Left ventricle myocardium superior (tissue), 1 donor: ENCODE results near the gene TCEA3. TPM values are rescaled to one million over a fixed set of nuclear protein-coding genes. Genes with fewer than 3 reads are reported as not detected.

ENCODE experiments used
- ATAC-seq: fragments of 200-7000 bp; cut with Tn5 transposase; one replicate; pipeline ENCODE4 v1.9.1; 2020; ENCODE audit warnings: mild to moderate bottlenecking, moderate library complexity
- DNase-seq: peaks from one replicate; pipeline ENCODE4 v3.0.0-alpha.2; 2020
- intact Hi-C: fragments of 100-400 bp; cut with micrococcal nuclease; formaldehyde crosslinking; loops from one replicate; pipeline ENCODE4 v1.11.0; 2022
- total RNA-seq: library from RNA; stranded (reverse); fragmentation: NEBNext Ultra II Directional; extraction: Animal tissue kit (Norgen Biotek cat#: 25700); gene quantifications from one replicate; pipeline ENCODE4 v1.2.1, GENCODE V29; 2021
- donor health status: DM: no; HTN: yes; CAD: no; lungs with severe emphysema.

The TCEA3 gene
- total RNA-seq, 1 donor from 2014 or later, result 81.0 TPM

GRCh38 chr1:23449958-23450357 lies 25.4 kb upstream of the TCEA3 start:
- intact Hi-C loops, result no loop called here
- ATAC-seq, result peak; percentile 72
- peak; percentile 83 for DNase-seq

GRCh38 chr1:23449306-23449705 lies 24.8 kb upstream of the TCEA3 start:
- DNase-seq (no peak), ATAC-seq (no peak)
- intact Hi-C loops, result no loop called here

- ATAC-seq (no peak), DNase-seq (no peak)
- intact Hi-C loops, result no loop called here
These were observed 24.3 kb upstream of the TCEA3 start for GRCh38 chr1:23448846-23449245.

GRCh38 chr1:23446661-23447310 lies 22.2 kb upstream of the TCEA3 start:
- intact Hi-C loops, result no loop called here

GRCh38 chr1:23444596-23445390 lies 20.2 kb upstream of the TCEA3 start:
- ATAC-seq, result peak; percentile 3

More at GRCh38 chr1:23446661-23447310, 22.2 kb upstream of the TCEA3 start:
- no peak for ATAC-seq
- DNase-seq, result no peak

GRCh38 chr1:23444104-23444533 lies 19.6 kb upstream of the TCEA3 start:
- ATAC-seq (peak; percentile 94), DNase-seq (peak; percentile 55)
- intact Hi-C loops, result no loop called here

More at GRCh38 chr1:23444596-23445390, 20.2 kb upstream of the TCEA3 start:
- intact Hi-C loops, result no loop called here
- DNase-seq, result no peak

- intact Hi-C loops, result no loop called here
- DNase-seq, result no peak
- ATAC-seq, result no peak
These were observed 18.2 kb upstream of the TCEA3 start for GRCh38 chr1:23442751-23443150.

GRCh38 chr1:23441446-23442148 lies 17.0 kb upstream of the TCEA3 start:
- ATAC-seq (no peak), DNase-seq (peak; percentile 54)
- intact Hi-C loops, result no loop called here

- ATAC-seq, result no peak
- intact Hi-C loops, result no loop called here
- DNase-seq, result no peak
These were observed 14.0 kb upstream of the TCEA3 start for GRCh38 chr1:23438545-23438944.

- peak; percentile 20 for DNase-seq
- no peak for ATAC-seq
- intact Hi-C loops, result no loop called here
These were observed 12.8 kb upstream of the TCEA3 start for GRCh38 chr1:23437355-23437664.

- DNase-seq, result no peak
These were observed 12.2 kb upstream of the TCEA3 start for GRCh38 chr1:23436520-23437354.

GRCh38 chr1:23434260-23434775 lies 9.8 kb upstream of the TCEA3 start:
- DNase-seq, result no peak
- intact Hi-C loops, result no loop called here
- no peak for ATAC-seq

More at GRCh38 chr1:23436520-23437354, 12.2 kb upstream of the TCEA3 start:
- intact Hi-C loops, result no loop called here
- peak; percentile 31 for ATAC-seq

GRCh38 chr1:23433122-23433521 lies 8.6 kb upstream of the TCEA3 start:
- no peak for ATAC-seq
- DNase-seq, result no peak
- intact Hi-C loops, result no loop called here

GRCh38 chr1:23431431-23431830 lies 6.9 kb upstream of the TCEA3 start:
- intact Hi-C loops, result no loop called here
- ATAC-seq (no peak), DNase-seq (no peak)

- intact Hi-C loops, result no loop called here
- ATAC-seq (no peak), DNase-seq (no peak)
These were observed 6.3 kb upstream of the TCEA3 start for GRCh38 chr1:23430803-23431202.

- intact Hi-C loops, result no loop called here
- ATAC-seq, result no peak
These were observed 3.8 kb upstream of the TCEA3 start for GRCh38 chr1:23428136-23428905.

GRCh38 chr1:23427550-23427949 lies 3.0 kb upstream of the TCEA3 start:
- DNase-seq, result no peak
- ATAC-seq, result no peak
- intact Hi-C loops, result no loop called here

More at GRCh38 chr1:23428136-23428905, 3.8 kb upstream of the TCEA3 start:
- DNase-seq, result no peak

GRCh38 chr1:23426828-23427227 lies 2.3 kb upstream of the TCEA3 start:
- intact Hi-C loops, result no loop called here
- DNase-seq (no peak), ATAC-seq (no peak)

GRCh38 chr1:23425193-23425494 lies 596 bp upstream of the TCEA3 start:
- ATAC-seq, result no peak
- intact Hi-C loops, result no loop called here
- no peak for DNase-seq
